A549 treated with DMSO at 1 μM for 4 hours (cell line): ENCODE data around the gene ELMOD2. TPM values are rescaled to one million over a fixed set of nuclear protein-coding genes. Genes with fewer than 3 reads are reported as not detected.

Experiments used
- total RNA-seq: library from RNA; stranded (reverse); fragments of 200-300 nt; extraction: Qiagen RNA extraction; gene quantifications from 5 replicates; pipeline ENCODE4 v1.2.3, GENCODE V29; 2022; ENCODE audit warnings: low read depth

ELMOD2 gene, protein sequence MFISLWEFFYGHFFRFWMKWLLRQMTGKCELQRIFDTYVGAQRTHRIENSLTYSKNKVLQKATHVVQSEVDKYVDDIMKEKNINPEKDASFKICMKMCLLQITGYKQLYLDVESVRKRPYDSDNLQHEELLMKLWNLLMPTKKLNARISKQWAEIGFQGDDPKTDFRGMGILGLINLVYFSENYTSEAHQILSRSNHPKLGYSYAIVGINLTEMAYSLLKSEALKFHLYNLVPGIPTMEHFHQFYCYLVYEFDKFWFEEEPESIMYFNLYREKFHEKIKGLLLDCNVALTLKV
- 8.4 to 12.7 TPM (median 11.5 TPM) in 5 replicates for total RNA-seq

DNA sequence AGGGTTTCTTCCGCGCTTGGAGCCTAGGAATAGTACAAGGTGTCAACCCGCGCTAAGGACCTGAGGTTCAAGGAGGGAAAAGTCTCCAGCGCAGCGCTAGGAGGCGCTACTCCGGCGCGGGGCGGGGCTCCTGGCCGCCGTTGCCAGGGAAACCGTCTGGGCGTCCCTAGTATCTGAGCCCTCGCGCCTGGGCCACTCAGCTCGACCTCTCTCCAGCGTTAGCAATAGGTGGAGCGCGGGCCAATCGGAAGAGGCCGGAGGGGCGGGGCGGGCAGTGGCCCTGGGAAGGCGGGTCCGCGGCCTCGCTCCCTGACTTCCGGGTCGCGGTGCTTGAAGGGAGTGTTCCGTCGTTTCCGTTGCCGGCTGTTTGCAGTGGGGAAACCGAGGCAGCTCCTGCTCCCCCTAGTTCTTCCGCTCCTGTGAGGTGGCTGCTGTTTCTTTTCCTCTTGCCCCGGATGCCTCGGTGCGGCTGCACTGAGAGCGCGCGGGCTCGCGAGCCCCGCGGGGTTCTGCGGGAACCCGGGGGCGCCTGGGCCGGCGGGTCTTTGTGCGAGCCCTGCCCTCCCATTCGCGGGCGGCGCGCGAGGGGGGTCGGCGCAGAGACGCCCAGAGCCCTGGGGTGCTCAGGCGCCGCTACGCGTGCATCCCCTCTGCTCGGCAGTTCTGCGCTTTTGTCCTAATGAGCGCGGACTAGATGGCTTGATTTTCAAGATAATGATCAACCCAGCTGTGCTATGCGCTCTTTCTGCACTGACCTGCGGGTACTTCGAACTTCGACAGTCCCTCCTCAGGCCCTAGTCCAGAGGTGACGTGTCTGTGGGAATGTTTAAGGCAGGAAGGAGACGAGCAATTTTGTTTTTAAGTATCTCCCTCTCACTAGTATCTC is at the start of gene ELMOD2:
TSS of gene ELMOD2 (plus strand) at position 312 of the 886 bp plus-strand sequence. CDS start 1,261 bp downstream, outside the sequence.

DNA sequence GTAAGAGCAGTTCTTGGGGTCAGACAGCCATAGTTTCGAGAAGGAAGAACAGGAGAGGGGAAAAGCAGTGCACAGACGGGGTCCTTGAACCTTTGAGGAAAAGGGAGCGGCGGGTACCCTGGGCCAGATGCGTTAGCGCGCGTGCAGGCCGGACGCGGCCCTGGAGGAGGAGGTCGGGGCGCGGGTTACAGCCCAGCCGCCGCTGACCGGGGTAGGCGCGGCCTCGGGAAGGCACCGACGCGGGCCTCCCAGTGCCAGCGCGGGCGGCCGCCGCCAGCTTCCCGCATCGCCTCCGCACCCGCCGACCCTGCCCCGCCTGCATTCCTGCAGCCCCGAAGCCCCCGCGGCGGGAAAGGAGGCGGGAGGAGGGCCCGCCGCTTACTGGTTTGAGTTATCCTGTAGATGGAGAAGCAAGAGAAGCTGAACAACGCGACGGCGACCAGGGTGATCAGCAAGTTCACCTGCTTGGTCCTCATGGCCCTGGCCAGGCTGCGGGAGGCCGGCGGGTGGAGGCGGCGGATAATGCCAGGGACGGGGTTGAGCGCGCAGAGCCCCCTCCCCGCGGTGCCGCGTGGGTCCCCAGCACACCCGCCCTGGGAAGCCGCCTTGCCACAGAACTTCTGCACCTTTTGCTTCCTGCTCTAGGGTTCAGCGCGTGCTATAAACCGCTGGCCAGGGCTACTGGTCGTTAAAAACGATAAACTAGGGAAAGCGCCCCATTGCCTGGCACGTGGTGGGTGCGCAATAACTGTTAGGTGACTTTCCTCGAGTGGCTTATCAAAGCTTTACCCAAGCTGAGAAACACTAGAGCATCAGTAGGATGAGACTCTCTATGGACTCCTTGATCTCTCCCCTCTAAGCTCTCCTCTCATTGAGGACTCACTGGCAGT is 26.0 kb upstream of the ELMOD2 start, which contains the start of gene MGAT4D:
TSS of gene MGAT4D (minus strand) at position 547 of the 890 bp plus-strand sequence. CDS start at position 476, 71 bp downstream.

DNA sequence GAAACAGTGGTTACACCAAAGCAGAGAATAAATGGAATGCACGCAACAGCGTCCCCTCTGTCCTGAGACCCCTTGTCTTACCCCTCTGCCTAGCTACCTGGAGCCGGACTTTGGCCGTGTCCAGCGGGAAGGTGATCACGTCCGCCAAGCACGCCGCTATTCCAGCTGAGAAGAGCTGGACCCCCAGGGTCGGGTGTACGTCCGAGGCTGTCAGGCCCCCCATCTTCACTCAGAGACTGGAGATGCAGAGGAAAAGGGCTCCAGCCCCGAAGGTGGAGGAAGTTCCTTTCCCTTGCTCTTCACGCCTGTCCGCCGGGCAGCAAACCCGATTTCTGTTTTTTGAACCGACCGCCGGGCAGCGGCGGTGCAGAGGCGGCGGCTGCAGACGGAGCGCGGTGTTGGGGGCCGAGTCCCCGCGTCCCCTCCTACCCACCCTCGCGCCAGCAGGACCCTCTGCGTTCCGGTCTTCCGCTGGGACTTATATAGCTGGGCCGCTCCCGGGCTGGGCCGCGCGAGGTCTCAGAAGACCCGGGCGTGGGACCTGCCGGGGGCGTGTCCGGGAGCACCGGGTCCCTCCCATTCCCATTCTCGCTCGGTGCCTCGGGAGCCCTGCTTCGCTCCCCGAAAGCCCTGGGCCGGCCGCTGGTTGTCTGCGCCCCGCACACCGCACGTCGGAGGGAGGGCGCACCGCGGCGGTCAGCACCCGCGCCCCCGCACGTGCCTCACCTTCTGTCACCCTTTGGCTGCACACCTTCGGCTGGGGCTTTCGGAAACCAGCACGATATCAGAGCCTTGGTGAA is 44.7 kb downstream of the ELMOD2 start, which contains the start of gene UCP1:
TSS of gene UCP1 (minus strand) at position 455 of the 800 bp plus-strand sequence. CDS start at position 223, 232 bp downstream.

Other genes starting within 250 kb of the ELMOD2 start
- 27.9 to 42.8 TPM (median 31.9 TPM) in 5 replicates for gene SCOC, start 150.5 kb upstream of the ELMOD2 start, total RNA-seq
- gene CLGN, start 96.5 kb upstream of the ELMOD2 start, total RNA-seq, result 4.8 to 6.7 TPM (median 5.2 TPM) in 5 replicates
- gene MGAT4D, start 25.9 kb upstream of the ELMOD2 start, total RNA-seq, result not detected in 5 replicates
- 0.06 to 0.08 TPM in 2 of 5 replicates, not detected in the others for gene UCP1, start 44.8 kb downstream of the ELMOD2 start, total RNA-seq
- gene TBC1D9, start 232.2 kb downstream of the ELMOD2 start, total RNA-seq, result 6.8 to 8.8 TPM (median 8.7 TPM) in 5 replicates